DMS 273 treated with DMSO at 0.1 percent for 48 hours (cell line): ENCODE results near the gene C1orf174.
A peak's percentile ranks its signal among the peaks of the same experiment; 100 is the strongest.

Source experiments
- DNase-seq: peaks from one replicate; lab custom pipeline; 2025; lab: John Stamatoyannopoulos, UW

Gene C1orf174

DNA sequence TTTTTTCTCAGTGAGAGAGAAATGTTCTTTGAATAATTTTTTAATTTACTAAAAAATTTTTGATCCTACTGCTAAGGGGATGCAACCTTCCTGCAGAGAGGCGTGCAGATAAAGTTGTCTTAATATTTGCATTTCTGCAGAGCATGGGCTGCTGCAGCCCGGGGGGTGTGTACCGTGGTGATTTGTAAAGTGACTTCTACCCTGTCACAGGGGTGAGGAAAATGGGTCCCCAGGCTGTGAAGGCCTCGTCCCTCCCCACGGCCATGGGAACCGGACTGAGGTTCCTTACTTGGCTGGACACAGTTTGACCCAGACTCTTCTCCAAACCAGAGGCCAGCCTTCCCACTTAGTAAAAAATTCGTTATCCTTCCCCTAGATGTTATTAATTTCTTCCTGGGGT lies 9.5 kb upstream of the C1orf174 start:
- no peak for DNase-seq

GRCh38 chr1:3908886-3909517 lies 8.9 kb upstream of the C1orf174 start:
- no peak for DNase-seq

DNA sequence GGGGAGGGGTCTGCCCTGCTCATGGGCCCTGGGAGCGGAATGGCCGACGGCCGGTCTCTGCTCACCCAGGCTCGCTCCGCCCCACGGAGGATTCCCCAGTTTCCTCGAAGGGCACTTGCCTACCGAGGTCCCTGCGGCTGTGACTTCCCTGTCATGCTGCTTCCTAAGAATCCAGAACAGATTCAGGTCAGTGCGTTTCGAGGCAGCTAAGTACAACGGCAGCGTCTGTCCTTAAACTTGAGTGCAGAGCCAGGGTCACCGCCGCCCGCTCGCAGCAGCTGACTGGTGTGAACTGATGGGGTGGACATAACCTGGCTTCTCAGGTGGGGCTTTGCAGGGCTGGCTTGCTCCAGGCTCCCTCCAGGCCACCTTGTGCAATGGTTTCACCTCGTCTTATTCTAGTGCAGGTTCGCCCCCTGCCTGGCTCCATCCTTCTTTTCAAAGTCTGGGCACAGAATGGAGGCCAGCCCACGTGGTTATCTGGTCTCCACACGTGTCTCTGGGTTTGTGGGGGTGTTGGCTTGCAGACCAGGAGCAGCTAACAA lies 7.6 kb upstream of the C1orf174 start:
- no peak for DNase-seq

DNA sequence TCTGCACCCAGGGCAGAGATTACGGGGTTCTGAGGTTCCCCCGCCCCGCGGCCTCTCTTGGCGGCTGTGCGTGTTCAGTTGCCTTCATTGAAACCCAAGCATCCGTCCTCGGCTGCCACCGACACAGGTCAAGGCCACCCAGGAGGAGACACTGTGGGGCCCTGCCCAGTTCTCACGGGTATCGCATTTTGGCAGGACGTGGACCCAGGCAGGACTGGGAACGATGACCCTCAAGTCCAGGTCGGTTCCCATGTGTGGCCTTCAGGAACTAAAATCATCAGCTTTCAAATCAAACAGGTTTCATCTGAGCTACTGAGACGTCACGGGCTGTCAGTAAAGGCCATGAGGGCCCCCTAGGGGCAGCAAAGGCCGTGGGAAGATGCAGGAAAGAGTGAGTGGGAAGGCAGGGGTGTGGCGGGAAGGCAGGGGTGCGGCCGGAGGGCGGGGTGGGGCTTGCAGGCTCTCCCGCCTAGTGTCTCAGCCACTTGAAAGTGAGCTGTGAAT lies 7.0 kb upstream of the C1orf174 start:
- DNase-seq = no peak

GRCh38 chr1:3906672-3907020 lies 6.6 kb upstream of the C1orf174 start:
- DNase-seq = no peak

- DNase-seq = no peak
These were observed 6.0 kb upstream of the C1orf174 start for GRCh38 chr1:3905953-3906671.

DNA sequence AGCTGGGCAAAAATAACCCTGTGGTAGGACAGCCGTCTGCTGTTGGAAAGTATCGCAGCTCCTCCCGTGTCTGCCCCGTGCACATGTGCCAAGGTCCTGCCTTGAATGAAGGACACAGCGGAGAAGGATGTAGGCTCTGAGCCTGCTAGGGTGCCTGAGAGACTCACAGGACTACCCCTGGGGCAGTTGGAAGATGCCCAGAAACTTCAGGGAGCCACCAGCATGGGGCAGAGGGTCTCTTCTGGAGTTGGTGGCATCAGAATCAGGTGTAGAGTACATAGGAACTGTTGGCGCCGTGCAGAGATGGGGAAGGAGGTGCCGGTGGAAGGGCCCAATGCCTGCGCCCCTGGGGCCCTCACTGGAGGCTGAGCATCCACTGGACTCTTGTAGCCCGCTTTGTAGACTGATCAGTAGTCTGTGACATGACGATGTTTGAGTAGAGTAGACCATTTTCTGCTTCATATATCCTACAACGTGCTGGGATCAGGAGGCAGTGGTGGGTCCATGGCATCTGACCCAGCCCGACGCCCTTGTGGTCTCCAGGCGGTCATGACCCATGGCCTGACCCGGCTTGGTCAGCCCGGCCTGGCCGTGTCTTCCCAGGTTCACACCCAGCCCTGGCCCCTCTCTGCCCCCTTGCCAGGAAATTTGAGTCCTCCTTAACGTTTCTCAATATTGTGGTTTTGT lies 5.3 kb upstream of the C1orf174 start:
- no peak for DNase-seq

DNA sequence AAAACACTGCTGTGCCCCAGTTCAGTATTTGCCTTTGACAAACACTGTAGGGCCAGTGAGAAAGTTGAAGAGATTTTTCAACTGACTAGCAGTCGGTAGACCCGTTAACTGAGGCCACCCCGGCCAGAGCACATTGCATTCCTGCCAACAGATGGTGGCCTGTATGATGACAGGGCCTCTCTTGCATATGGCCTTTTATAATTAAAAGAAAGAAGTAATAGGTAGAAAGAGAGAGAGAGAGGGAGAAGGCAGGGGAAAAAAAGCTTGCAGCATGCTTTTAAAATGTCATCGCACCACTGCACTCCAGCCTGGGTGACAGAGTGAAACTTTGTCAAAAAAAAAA lies 4.7 kb upstream of the C1orf174 start:
- no peak for DNase-seq

- no peak for DNase-seq
These were observed 4.2 kb upstream of the C1orf174 start for GRCh38 chr1:3904006-3904842.

DNA sequence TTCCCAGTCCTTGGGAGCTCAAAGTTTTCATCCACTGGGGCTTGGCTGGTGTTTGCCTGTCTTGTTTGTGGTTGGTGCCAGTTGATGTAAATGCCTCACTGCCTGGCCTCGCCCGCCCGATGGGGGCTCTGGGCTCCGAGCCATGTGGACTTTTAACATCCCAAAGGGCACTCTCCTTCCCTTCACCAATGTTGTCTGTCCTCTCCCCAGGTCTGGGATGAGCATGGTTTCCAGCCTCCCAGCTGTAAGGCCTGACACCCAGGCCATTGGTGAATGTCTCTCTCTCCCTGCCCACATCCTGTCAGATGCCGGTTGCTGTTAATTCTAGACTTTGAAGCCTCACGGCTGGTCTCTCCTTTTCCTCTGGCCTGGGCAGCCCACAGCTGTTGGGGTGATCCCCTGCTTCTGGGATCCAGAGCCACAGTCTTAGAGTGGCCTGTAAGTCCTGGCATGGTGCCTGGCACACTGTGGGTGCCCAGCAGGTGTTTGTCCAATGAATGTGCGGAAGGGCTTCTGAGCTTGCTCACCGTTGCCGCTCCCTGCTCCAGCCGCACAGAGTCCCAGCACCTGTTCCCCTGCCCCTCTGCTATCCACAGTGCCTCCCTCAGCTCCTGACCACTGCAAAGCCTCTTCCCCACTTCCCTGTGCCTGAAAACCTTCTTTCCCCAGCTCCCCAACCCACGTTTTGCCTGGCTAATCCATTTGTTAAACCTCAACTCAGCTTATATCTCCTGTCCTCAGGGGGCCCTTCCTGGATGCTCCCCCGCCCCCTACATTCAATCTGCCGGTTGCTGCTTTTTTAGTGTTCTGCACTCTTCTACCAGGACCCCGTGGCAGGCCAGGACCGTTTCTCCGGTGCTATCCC lies 3.3 kb upstream of the C1orf174 start:
- no peak for DNase-seq

DNA sequence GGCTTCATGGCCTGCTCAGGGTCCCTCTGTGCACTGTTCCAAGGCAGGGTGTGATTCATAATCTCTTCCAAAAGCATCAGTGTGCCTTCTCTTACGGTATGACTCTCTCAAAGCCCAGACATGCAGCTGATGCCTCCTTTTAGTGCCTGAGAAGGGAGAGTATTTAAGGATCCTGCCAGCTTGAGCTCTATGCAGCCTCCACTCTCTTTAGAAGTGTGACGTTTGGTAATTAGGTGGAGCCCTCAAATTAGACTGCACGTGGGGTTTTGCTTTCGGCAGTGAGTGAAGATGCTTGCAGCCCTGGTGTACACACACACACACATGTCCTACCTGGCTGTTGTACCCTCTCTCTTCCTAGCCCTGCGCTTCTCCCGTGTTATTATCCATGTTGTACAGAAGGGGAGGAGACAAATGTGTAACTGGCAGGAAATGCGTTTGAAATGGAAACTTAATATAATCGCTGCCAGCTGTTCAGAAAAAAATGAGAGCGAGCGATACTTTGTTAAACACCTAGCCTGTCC lies 2.6 kb upstream of the C1orf174 start:
- DNase-seq = no peak

DNA sequence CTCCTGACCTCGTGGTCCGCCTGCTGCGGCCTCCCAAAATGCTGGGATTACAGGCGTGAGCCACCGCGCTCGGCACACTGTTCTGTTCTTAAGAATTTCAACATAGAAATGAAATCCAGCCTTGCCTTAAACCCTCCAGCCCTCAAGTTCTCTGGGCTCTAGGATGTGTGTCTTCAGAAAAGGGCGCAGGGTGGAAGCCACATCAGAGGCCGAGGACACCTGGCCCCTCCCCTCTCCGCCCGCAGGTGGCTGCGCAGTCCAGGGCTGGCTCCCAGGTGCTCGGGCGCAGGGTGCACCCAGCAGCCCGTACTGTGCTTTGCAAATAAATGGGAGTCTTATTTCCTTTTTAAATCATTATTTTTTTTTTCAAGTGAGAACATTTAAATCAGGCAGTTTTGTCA lies 2.0 kb upstream of the C1orf174 start:
- no peak for DNase-seq

GRCh38 chr1:3900969-3901529 lies 977 bp upstream of the C1orf174 start:
- DNase-seq = peak; percentile 57

- no peak for DNase-seq
These were observed 320 bp downstream of the C1orf174 start for GRCh38 chr1:3899754-3900149.

DNA sequence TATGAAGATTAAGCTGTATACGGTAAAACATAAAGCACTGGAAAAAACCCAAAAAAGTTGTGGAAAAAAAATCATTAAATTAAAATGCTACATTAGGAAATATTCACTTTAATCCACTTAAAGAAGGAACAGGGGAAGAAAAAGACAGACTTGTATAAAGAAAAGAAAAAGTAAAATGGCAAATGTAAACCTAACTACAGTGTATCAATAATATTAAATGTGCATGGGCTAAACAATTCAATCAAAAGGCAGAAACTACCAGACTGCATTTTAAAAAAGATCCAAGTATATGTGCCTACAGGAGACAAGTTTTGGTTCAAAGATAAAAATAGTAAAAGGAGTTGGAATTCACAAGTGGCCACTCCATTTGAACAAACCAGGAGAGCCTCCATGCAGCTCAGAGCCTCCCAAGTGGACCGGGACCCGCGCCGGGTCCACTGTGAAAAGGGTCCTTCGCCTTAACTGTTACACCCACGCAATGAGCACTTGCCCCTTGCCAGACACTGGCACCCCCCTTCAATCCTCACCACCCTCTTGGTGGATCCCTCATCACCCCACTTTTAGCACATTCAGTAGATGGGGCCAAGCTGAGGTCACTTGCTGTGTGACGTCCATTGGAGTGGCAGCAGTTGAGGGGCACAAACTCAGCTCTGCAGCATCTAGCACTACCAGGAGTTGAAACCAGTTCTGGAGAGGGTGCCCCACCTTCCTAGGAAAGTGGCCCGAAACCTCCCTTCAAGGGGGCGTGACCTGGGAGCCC lies 898 bp downstream of the C1orf174 start:
- no peak for DNase-seq

DNA sequence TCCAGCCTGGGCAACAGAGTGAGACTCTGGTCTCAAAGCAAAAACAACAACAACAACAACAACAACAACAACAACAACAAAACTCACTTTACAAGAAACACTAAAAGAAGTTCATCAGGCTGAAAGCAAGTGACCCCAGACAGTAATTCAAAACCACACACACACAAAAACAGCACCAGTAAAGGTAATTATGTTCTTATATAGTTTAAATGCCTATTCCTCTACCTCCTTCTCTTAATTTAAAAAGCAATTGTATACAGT lies 1.7 kb downstream of the C1orf174 start:
- DNase-seq = no peak

DNA sequence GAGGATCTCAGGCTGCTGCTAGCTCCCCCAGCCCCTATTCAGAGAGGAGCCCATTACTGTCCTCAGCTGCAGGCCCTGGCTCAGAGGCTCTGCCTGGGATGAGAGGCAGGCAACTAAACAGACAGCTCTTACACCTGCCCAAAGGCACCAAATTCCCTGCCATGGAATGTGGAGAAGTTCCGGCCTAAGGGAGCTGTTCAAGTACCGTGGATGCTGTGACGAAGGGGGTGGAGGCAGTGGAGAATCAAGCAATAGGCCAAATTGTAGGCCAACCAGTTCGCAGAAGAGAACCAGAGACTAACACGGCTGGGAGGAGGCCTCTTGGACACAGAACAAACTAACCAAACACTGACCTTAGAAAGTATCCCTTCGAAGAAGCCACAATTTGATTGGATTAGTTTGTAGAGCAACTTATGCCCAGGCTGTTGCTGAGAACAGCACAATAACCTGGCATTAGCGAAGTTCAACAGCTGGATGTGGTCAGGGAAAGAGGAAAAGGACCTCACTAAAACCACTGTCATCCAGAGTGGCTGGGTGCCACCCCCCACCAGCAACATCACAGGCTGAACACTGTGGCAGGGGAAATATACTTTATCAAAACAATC lies 3.6 kb downstream of the C1orf174 start:
- DNase-seq = no peak

GRCh38 chr1:3895951-3896325 lies 4.1 kb downstream of the C1orf174 start:
- no peak for DNase-seq

DNA sequence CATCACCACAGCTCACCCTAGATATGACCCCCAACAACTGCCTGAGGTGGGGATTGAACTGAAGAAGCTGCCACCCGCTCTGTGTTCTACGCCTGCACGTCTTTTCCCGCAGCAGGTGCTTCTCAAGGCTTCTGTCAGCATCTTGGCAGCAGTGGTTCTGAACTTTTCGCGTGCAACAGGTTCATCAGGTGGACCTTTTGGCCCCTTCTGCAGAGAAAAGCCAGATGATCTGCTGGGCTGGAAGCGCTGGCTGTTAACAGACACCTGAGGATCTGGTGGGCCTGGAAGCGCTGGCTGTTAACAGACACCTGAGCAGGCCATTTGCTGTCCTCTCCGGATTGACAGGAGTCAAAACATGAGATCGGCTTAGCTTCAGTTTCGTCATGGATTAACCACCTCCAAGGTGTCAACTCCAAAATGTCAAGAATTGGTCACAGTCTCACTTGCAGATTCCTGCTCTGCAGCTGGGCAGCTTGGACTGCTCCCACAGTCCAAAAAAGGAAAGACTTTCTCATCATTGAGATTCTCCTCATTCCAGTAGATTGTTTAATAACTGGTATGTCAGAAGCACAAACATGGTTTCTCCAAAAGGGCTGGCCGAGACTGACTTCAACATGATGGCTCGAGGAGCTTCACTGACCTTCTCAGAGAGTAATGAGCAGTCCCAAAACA lies 4.7 kb downstream of the C1orf174 start:
- DNase-seq = no peak
